Measurements from ENCODE around the gene LENG9.

The LENG9 gene

GRCh38 chr19:54418930-54419800 lies 44.4 kb downstream of the LENG9 start:
- no peak for DNase-seq

- no peak for DNase-seq
Observed at GRCh38 chr19:54418030-54418929, 45.3 kb downstream of the LENG9 start.

GRCh38 chr19:54416695-54417491 lies 46.7 kb downstream of the LENG9 start:
- no peak for DNase-seq

GRCh38 chr19:54415901-54416673 lies 47.5 kb downstream of the LENG9 start:
- DNase-seq = no peak

GRCh38 chr19:54415208-54415900 lies 48.2 kb downstream of the LENG9 start, which contains the start of gene TTYH1:
TTYH1 (plus strand) TSS chr19:54415464; CDS start chr19:54415553, 89 bp downstream.
- no peak for DNase-seq

- DNase-seq = no peak
Observed at GRCh38 chr19:54414156-54414555, 49.4 kb downstream of the LENG9 start.

GRCh38 chr19:54412877-54413276 lies 50.7 kb downstream of the LENG9 start:
- DNase-seq = no peak

Measured in NCI-H748 treated with DMSO at 0.1 percent for 48 hours (cell line).